Liver (tissue), 9 donors: ENCODE measurements around the gene DMC1. TPM values are rescaled to one million over a fixed set of nuclear protein-coding genes. Genes with fewer than 3 reads are reported as not detected.

Experiments used
- DNase-seq: peaks from one replicate; pipeline ENCODE4 v3.0.0-alpha.2; 2017; ENCODE audit warnings: low spot score
- H3K27ac ChIP-seq, 2 donors: one replicate each; pipeline ENCODE4 v1.7.0; 2013; ENCODE audit warnings: inconsistent platforms in 2 of 2, low read length in 2 of 2, control low read depth in 1 of 2, low read depth in 1 of 2, mild to moderate bottlenecking in 1 of 2
- H3K27me3 ChIP-seq, 4 donors: one replicate each; pipeline versions ENCODE4 v1.6.1 to v1.7.0; 2013; ENCODE audit warnings: low read length in 3 of 4, inconsistent platforms in 1 of 4, mild to moderate bottlenecking in 1 of 4, moderate library complexity in 1 of 4; ENCODE audit not compliant: control insufficient read depth in 4 of 4, insufficient read depth in 4 of 4
- H3K36me3 ChIP-seq, 4 donors: one replicate each; pipeline versions ENCODE4 v1.6.1 to v1.7.0; 2013; ENCODE audit warnings: low read length in 3 of 4, mild to moderate bottlenecking in 3 of 4, low read depth in 1 of 4, moderate library complexity in 1 of 4; ENCODE audit not compliant: control insufficient read depth in 4 of 4, insufficient read depth in 3 of 4
- H3K4me1 ChIP-seq, 4 donors: one replicate each; pipeline versions ENCODE4 v1.6.1 to v1.7.0; 2013; ENCODE audit warnings: low read length in 3 of 4, mild to moderate bottlenecking in 3 of 4, moderate library complexity in 1 of 4; ENCODE audit not compliant: control insufficient read depth in 4 of 4, insufficient read depth in 4 of 4
- H3K4me3 ChIP-seq, 3 donors: one replicate each; pipeline versions ENCODE4 v1.6.1 to v1.7.0; 2013; ENCODE audit warnings: low read length in 3 of 3, control low read depth in 1 of 3, low read depth in 1 of 3, mild to moderate bottlenecking in 1 of 3
- H3K9ac ChIP-seq, 2 donors: one replicate each; pipeline ENCODE4 v1.7.0; 2013; ENCODE audit warnings: low read length in 2 of 2, mild to moderate bottlenecking in 2 of 2, moderate library complexity in 2 of 2, control low read depth in 1 of 2, low read depth in 1 of 2
- H3K9me3 ChIP-seq, 4 donors: one replicate each; pipeline versions ENCODE4 v1.6.1 to v1.7.0; 2013; ENCODE audit warnings: low read length in 3 of 4; ENCODE audit not compliant: control insufficient read depth in 4 of 4
- ATF3 ChIP-seq: IDR thresholded peaks from 2 replicates; pipeline ENCODE4 v1.6.1; 2016; ENCODE audit warnings: antibody characterized with exemption
- CTCF ChIP-seq: fragments of 150-350 bp; IDR thresholded peaks from 2 replicates; pipeline ENCODE4 v1.5.1; 2017; ENCODE audit warnings: improper control_type of control experiment, low read depth, low read length; ENCODE audit not compliant: missing input control
- EGR1 ChIP-seq, 2 donors: IDR thresholded peaks; 2 replicates each; pipeline ENCODE4 v1.6.1; 2016 to 2018; ENCODE audit warnings: antibody characterized with exemption in 2 of 2, low read depth in 2 of 2
- FOXA1 ChIP-seq: IDR thresholded peaks from 2 replicates; pipeline ENCODE4 v1.6.1; 2016; ENCODE audit warnings: antibody characterized with exemption
- FOXA2 ChIP-seq: IDR thresholded peaks from 2 replicates; pipeline ENCODE4 v1.6.1; 2016; ENCODE audit warnings: antibody characterized with exemption
- GABPA ChIP-seq, 2 donors: IDR thresholded peaks in 1 of 2; conservative IDR thresholded peaks in 1 of 2; 2 replicates each; pipeline ENCODE4 v1.6.1; 2016; ENCODE audit warnings: antibody characterized with exemption in 2 of 2, mild to moderate bottlenecking in 1 of 2, moderate library complexity in 1 of 2
- HNF4A ChIP-seq, 2 donors: conservative IDR thresholded peaks; 2 replicates each; pipeline ENCODE4 v1.6.1; 2016; ENCODE audit warnings: antibody characterized with exemption in 2 of 2, mild to moderate bottlenecking in 2 of 2
- HNF4G ChIP-seq: IDR thresholded peaks from 2 replicates; pipeline ENCODE4 v1.6.1; 2016; ENCODE audit warnings: antibody characterized with exemption
- JUND ChIP-seq, 2 donors: IDR thresholded peaks; 2 replicates each; pipeline ENCODE4 v1.6.1; 2016; ENCODE audit warnings: antibody characterized with exemption in 2 of 2
- NR2F2 ChIP-seq: IDR thresholded peaks from 2 replicates; pipeline ENCODE4 v1.6.1; 2016; ENCODE audit warnings: antibody characterized with exemption
- RAD21 ChIP-seq, 2 donors: IDR thresholded peaks; 2 replicates each; pipeline ENCODE4 v1.6.1; 2016; ENCODE audit warnings: antibody characterized with exemption in 2 of 2, mild to moderate bottlenecking in 2 of 2
- REST ChIP-seq: IDR thresholded peaks from 2 replicates; pipeline ENCODE4 v1.6.1; 2016; ENCODE audit warnings: antibody characterized with exemption, mild to moderate bottlenecking
- RXRA ChIP-seq, 2 donors: IDR thresholded peaks; 2 replicates each; pipeline ENCODE4 v1.6.1; 2017 to 2018; ENCODE audit warnings: antibody characterized with exemption in 2 of 2, mild to moderate bottlenecking in 1 of 2
- SP1 ChIP-seq: IDR thresholded peaks from 2 replicates; pipeline ENCODE4 v1.6.1; 2018; ENCODE audit warnings: antibody characterized with exemption, mild to moderate bottlenecking
- YY1 ChIP-seq: IDR thresholded peaks from 2 replicates; pipeline ENCODE4 v1.6.1; 2016; ENCODE audit warnings: antibody characterized with exemption, mild to moderate bottlenecking
- ZBTB33 ChIP-seq: IDR thresholded peaks from 2 replicates; pipeline ENCODE4 v1.6.1; 2016; ENCODE audit warnings: antibody characterized with exemption
- WGBS: extraction: QIAGEN DNeasy Blood & Tissue Kit; methylation state at CpG from one replicate; pipeline ENCODE4 v1.1.7; 2013; 5-methylcytosine and 5-hydroxymethylcytosine counted together
- polyA plus RNA-seq, 2 donors: library from polyadenylated mRNA; stranded (reverse) in 1 of 2; unstranded in 1 of 2; fragments of 200-250 nt in 1 of 2; fragments of >200 nt in 1 of 2; fragmentation: Nextera tagmentation in 1 of 2; extraction: Ambion mirVana in 1 of 2; gene quantifications; one replicate each; pipeline versions ENCODE4 v1.2.1 to v1.2.3, GENCODE V29; 2013 to 2015
- total RNA-seq, 2 donors: library from RNA; depleted of rRNA; stranded (reverse); fragments of >200 nt; gene quantifications; one replicate each; pipeline ENCODE4 v1.2.3, GENCODE V29; 2014
- TF ChIP-seq, protein P1 (sequence below): IDR thresholded peaks from 2 replicates; pipeline ENCODE4 v1.6.1; 2016; ENCODE audit warnings: antibody characterized with exemption
- donor health status: healthy.
- donor health status: healthy.
- donor health status: healthy.
- donor health status: healthy.
- donor health status: healthy.

Gene DMC1
- total and polyA plus RNA-seq, 4 donors, result 0.25 to 6.8 (median 1.1) TPM; not detected in 1

DNA sequence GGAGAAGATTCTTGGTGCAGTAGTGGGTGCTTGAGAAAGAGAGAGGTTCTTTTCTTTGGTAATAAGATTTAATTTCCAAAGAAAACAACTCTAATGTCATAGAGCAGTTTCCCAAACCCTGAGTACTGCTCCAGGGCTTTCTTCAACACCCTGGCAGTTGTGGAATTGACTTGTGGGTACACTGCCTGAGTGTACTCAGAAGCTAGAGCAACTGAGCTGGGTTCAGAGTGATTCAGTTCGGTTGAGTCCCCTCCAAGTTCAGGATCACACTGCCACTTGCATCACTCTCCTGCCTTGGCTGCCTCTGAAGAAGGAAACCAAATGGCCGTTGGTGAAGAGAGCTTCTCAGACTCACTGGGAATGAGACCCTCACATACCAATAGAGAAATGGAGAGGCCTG lies 5.3 kb downstream of the DMC1 start:
- Histone ChIP-seq H3K27ac (no peak overlapping the region), H3K9me3 (no peaks in the 10 kb centered on the region), H3K4me1 (peaks cover 0 to 2% (median 1%) of the 10 kb centered on the region in 4 donors), H3K9ac (no peak overlapping the region), H3K27me3 (no peaks in the 10 kb centered on the region), H3K4me3 (no peak overlapping the region), H3K36me3 (no peaks in the 10 kb centered on the region)
- no peak for DNase-seq
- WGBS, result 90% methylated on average over 2 of the region's 2 CpGs
- no peak for TF ChIP-seq GABPA (IDR thresholded peaks at IDR 0.05 in 1 of 2, conservative IDR thresholded peaks at IDR 0.05 in 1 of 2)
- TF ChIP-seq EGR1 (IDR thresholded peaks at IDR 0.05; ENCODE audit: low read depth in 2 of 2), result no peak
- no peak for TF ChIP-seq ATF3
- TF ChIP-seq HNF4G, result no peak
- TF ChIP-seq CTCF, result no peak
- TF ChIP-seq RAD21 (IDR thresholded peaks at IDR 0.05), result no peak
- TF ChIP-seq RXRA (IDR thresholded peaks at IDR 0.05), result no peak
- TF ChIP-seq NR2F2, result no peak

DNA sequence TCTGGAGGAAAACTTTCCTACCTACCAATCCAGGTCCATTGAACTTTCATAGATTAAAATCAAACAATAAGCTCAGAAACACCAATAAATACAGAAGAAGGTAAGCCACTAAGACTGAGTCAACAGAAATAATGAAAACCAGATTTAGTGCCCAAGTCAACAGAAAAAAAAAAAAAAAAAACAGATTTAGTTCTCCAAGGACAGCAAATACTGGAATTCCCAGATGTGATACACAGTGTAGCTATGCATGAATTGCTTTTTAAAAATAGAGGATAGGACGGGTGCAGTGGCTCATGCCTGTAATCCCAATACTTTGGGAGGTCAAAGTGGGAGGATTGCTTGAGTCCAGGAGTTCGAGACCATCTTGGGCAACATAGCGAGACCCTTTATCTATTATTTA lies 15.7 kb downstream of the DMC1 start:
- no peak for DNase-seq
- Histone ChIP-seq H3K27ac (no peak overlapping the region), H3K27me3 (no peaks in the 10 kb centered on the region), H3K4me1 (no peaks in the 10 kb centered on the region), H3K4me3 (no peak overlapping the region), H3K9ac (no peak overlapping the region), H3K36me3 (no peaks in the 10 kb centered on the region), H3K9me3 (no peaks in the 10 kb centered on the region)
- TF ChIP-seq, protein P1, sequence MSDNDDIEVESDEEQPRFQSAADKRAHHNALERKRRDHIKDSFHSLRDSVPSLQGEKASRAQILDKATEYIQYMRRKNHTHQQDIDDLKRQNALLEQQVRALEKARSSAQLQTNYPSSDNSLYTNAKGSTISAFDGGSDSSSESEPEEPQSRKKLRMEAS, result no peak
- TF ChIP-seq ATF3, result no peak
- TF ChIP-seq YY1, result no peak
- TF ChIP-seq RXRA (IDR thresholded peaks at IDR 0.05), result no peak
- no peak for TF ChIP-seq EGR1 (IDR thresholded peaks at IDR 0.05; ENCODE audit: low read depth in 2 of 2)
- TF ChIP-seq FOXA1, result no peak
- TF ChIP-seq ZBTB33, result no peak
- no peak for TF ChIP-seq CTCF
- TF ChIP-seq RAD21 (IDR thresholded peaks at IDR 0.05), result no peak
- no peak for TF ChIP-seq GABPA (IDR thresholded peaks at IDR 0.05 in 1 of 2, conservative IDR thresholded peaks at IDR 0.05 in 1 of 2)
- no peak for TF ChIP-seq JUND (IDR thresholded peaks at IDR 0.05)
- no peak for TF ChIP-seq FOXA2
- TF ChIP-seq NR2F2, result no peak
- no peak for TF ChIP-seq SP1
- no peak for TF ChIP-seq HNF4A (conservative IDR thresholded peaks at IDR 0.05)
- TF ChIP-seq REST, result no peak
- 96% methylated on average over 3 of the region's 3 CpGs for WGBS
